Stimulated activated CD8-positive, alpha-beta memory T cell treated with anti-CD3 and anti-CD28 coated beads, Interleukin-4, amount 100 ng/mL, for 4 hours (primary cell): ENCODE results near the gene GPRC5C.

Experiments
- DNase-seq, 2 donors: peaks; one replicate each; pipeline ENCODE4 v3.0.0-alpha.2; 2020; ENCODE audit warnings: low read depth in 2 of 2, low spot score in 1 of 2

GPRC5C gene

DNA sequence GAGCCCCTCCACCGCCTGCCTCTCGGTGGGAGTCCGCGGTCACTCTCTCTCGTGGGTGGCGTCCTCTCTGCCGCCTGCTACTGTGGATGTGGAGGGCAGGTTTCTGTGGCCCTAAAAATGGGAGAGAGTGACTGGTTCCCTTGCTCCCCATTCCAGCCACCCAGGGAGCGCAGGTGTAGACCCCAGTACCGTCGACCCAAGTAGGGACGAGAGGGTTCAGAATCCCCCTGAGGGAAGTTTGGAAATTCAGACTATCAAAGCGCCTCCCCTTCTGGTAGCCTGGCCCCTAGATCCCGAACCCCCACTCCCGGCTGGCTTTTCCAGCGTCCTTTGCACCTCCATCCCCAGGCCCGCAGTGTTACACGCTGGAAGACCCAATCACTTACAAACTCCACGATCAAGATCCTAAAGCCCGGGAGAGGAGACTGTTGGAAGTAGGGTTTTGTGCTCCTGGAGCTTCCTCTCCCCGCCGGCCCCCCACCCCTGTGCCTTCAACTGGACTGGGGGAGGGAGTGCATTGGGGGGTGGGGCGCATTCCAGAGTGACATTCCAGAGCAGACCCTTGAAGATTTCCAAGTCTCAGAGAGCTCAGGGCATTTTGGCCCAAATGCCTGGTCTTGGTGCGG, 991 bp downstream of the GPRC5C start:
- no peak for DNase-seq

DNA sequence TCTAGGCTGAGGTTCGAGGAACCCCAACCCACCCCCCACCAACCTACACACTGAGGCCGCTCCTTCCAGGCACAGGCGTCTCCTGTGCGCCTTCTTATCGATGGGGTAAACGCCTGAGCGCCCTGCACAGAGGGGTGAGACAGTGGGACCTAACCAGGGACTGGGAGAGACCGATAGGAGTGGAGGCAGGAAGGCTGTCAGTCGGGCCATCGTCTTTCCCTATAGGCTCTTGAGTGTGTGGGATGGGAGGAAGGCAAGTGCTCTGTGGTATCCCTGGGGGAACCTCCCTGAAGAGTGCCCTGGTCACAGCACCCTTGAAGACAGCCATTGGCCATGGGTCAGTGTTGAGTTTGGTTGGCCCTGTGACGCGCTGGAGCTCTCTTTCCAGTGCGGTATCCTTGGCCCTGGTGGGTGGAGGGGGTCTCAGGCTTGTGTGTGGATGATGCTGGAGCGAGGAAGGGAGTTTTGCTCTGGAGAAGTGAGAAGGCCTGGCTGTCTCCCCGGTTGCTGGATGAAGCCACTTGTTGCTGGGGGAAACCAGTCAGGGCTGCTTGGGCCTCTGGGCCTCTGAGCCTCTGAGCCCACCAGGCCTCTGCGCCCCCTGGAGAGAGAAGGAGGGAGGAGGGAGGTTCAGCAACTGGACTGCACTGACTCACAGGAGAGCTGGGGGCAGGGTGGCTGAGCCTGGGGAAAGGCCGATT, 1.7 kb downstream of the GPRC5C start:
- DNase-seq = no peak

DNA sequence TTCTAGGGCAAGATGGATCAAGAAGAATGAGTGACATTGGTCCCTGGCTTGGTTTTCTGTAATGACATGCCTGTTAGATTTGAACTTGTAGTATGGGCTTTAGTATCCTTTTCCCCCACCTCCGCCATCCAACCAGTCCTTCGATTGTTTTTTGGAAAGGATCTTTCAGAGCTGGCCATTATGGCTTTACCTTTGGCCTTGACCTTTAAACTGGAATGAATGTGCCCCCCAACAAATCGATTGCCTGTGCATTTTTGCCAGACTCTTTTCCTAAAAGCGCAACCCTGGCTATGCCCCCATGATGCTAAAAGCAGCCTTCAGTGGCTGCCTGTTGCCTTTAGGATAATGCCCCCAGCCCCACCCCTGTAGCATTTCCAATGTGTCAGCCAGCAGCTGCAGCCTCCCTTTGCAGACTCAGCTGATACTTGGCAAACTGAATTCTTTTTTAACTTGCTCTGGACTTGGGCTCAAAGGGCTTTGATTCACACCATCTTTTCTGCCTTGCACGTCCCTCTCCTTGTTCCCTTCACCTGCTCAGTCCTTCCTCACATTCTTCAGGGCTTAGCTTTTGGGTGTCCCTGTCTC, 4.0 kb downstream of the GPRC5C start:
- no peak for DNase-seq

DNA sequence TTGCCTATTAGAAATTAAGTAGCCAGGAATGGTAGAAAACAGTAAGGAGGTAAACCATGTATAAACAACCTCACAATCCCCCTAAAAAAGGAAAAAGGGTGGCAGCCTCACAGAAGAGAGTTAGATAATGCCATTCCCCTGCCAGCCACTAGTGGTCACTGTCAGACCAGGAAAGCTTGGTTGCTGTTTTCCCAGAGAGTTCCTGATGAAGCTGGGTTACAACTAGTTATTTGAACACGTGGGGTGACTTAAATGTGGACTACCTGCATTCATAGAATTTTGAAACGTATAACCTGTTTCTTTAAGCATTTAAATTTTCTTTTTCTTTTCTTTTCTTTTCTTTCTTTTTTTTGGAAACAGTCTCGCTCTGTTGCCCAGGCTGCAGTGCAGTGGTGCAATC, 5.8 kb downstream of the GPRC5C start:
- no peak for DNase-seq

DNA sequence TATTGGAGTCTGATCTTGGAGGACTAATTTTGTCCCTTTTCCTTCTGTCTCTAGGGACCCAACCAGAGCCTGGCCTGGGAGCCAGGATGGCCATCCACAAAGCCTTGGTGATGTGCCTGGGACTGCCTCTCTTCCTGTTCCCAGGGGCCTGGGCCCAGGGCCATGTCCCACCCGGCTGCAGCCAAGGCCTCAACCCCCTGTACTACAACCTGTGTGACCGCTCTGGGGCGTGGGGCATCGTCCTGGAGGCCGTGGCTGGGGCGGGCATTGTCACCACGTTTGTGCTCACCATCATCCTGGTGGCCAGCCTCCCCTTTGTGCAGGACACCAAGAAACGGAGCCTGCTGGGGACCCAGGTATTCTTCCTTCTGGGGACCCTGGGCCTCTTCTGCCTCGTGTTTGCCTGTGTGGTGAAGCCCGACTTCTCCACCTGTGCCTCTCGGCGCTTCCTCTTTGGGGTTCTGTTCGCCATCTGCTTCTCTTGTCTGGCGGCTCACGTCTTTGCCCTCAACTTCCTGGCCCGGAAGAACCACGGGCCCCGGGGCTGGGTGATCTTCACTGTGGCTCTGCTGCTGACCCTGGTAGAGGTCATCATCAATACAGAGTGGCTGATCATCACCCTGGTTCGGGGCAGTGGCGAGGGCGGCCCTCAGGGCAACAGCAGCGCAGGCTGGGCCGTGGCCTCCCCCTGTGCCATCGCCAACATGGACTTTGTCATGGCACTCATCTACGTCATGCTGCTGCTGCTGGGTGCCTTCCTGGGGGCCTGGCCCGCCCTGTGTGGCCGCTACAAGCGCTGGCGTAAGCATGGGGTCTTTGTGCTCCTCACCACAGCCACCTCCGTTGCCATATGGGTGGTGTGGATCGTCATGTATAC, 8.0 kb downstream of the GPRC5C start:
- DNase-seq = no peak

DNA sequence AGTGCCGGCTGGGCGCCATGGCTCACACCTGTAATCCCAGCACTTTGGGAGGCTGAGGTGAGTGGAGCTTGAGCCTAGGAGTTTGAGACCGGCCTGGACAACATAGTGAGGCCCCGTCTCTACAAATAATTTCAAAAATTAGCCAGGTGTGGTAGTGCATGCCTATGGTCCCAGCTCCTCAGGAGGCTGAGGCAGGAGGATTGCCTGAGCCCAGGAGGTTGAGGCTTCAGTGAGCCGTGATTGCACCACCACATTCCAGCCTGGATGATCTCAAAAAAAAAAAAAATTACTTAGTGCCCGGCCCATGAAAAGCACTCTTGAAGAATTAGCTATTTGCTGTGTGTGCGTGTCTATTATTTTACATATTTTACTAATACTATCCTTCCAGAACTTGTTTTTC, 9.6 kb downstream of the GPRC5C start:
- DNase-seq = no peak

DNA sequence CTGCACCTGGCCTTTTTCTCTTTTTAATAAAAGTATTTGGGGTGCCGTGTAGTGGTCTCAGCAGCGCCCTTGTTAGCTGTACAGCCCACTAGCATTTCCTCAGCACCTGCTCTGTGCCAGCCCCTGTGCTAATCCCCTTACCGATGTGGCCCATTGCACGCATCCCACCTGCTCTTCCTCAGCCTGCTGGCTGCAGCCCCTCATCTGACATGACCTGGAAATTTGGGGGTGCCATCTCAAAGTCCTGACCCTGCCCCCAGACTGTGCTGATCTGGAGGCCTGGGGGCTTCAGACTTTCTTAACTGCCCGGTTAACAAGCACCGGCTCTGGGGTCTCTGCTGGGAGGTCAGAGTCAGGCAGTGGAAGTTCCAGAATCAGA, 10.4 kb downstream of the GPRC5C start:
- DNase-seq = no peak

DNA sequence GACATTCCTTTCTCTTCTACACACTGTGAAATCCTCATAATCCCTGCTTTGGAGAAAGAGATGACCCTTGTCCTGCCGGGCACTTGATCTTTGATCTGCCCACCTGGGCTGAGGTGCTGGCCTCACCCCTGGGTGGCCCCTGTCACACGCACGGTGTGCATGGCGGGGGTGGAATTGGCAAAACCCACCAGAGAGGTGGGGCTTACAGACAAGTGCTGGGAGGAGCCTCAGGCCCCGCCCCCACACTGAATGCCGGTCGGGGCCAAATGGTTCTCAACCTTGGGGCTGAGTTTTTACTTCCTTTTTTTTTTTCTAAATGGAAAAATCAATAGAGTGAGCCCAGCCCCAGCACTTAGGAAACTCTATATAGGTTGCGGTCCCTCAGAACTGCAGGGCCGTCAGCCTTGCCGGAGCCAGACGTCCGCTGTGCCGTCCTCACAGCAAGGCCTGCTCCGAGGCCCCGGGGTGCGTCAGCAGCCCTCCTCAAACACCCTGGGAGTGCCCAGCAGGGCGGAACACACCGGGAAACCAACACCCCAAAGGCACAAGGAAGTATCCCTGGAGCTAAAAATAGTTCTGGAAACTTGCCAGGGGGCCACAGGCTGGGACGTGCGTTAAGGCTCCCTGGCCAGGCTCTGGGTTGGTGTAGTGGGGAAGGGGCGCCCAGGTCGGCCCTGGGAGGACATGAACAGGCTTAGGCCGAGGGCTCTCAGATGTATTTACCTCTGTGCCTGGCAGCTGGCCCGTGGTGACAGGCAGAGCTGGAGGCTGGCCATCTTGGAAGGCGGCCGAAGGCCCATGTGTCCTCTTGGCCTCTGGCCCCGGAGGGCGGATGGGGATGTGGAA, 11.0 kb downstream of the GPRC5C start:
- DNase-seq = no peak

DNA sequence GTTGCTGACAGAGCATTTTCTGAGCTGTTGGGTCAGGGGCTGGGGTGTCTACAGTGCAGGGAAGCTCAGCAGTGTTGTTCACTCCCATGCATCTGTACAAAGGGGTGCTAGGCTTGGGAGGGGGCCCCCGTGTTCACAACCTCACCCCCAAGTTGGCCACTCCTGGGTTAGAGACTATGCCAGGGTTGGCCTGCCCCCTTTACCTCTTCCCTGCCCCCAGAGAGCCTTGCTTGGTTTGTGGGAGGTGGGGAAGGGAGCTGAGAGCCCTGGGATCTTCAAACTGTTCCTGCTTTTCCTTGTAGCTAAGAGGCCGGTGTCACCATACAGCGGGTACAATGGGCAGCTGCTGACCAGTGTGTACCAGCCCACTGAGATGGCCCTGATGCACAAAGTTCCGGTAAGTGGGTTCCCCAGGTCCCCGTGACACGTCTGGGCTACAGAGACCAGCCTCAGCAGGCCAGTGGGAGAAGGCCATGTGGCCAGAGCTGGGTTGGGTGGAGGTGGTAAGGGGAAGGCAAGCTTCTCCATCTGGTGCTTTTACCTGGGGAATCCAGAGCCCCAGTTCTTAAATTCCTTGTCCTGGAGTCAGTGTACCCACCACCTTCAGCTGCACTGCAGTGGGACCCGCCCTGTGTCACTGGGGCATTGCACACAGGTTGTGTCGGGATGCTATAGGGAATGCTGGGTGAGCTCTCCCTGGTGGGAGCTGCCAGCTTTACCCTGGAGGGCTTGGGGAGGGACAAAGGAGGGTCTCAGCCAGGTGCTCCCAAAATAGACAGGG, 11.8 kb downstream of the GPRC5C start:
- DNase-seq = no peak

DNA sequence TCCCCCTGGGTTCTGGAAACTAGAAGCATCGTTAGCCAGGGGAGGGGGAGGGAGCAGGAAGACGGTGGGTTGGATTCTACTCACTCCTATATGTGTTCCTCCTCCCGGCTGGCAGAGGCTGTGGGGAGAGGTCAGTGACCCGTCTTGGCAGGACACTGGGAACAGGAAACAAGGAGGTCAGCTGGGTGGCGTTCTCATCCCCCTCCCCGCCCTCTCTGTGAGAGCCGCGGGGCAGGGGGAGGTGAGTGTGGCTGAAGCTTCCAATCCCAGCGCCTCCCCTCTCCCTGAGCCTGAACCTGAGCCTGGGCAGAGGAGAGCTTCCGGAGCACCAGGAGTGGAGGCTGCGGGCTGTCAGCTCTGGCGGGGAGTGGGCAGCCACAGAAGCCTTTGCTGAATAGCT, 12.5 kb downstream of the GPRC5C start:
- no peak for DNase-seq

DNA sequence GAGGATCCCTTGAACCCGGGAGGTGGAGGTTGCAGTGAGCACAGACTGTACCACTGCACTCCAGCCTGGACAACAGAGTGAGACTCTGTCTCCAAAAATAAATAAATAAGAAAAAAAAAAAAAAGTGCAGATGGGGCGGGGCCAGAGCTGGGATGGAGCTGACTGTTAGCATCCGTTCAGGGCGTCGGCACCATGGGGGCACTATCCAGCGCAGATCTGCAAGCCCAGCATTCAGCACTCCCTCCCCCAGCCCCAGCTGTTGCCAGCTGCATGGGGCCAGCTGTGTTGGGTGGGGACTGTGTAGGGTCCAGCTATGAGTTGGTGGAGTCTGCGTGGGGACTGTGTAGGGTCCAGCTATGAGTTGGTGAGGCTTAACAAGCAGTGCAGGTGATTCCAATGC, 13.3 kb downstream of the GPRC5C start:
- DNase-seq = no peak

DNA sequence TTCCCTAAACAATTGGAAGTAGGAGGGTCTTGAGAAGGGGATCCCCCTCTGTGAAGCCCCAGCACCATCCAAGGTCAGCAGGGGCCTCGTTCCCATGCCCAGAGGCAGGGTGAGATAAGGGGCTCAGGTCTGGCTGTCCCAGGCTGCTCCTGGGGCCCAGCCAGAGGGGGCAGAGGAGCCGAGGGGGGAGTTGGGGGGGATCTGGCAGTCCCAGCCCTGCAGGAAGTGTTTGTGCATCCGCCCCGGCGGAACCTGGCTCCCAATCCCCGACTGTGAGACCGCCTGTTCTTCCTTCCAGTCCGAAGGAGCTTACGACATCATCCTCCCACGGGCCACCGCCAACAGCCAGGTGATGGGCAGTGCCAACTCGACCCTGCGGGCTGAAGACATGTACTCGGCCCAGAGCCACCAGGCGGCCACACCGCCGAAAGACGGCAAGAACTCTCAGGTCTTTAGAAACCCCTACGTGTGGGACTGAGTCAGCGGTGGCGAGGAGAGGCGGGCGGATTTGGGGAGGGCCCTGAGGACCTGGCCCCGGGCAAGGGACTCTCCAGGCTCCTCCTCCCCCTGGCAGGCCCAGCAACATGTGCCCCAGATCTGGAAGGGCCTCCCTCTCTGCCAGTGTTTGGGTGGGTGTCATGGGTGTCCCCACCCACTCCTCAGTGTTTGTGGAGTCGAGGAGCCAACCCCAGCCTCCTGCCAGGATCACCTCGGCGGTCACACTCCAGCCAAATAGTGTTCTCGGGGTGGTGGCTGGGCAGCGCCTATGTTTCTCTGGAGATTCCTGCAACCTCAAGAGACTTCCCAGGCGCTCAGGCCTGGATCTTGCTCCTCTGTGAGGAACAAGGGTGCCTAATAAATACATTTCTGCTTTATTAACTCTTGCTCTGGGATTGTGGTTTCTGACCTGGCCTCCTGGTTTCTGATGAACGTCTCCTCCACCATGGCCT, 14.9 kb downstream of the GPRC5C start:
- no peak for DNase-seq

DNA sequence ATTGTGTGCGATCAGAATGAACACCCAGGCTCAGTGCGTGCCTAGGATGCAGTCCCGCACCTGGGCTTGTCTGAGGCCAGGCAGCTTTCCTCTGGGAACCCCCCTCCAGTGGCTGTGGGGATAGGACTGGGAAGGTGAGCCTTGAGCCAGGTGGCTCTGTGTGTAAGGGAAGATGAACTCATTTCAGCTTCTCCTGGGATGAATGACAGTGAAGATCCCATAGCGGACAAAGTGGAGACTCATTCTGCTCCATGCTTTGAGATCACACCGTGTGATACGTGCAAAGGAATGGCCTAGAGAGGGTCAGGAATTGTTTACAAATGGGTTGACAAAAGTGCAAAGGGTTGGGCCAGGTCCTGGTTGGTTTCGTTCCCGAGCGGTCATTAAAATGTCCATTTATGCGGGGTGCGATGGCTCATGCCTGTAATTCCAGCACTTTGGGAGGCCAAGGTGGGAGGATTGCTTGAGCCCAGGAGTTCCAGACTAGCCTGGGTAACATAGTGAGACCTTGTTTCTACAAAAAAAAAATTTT, 15.8 kb downstream of the GPRC5C start:
- DNase-seq = no peak

DNA sequence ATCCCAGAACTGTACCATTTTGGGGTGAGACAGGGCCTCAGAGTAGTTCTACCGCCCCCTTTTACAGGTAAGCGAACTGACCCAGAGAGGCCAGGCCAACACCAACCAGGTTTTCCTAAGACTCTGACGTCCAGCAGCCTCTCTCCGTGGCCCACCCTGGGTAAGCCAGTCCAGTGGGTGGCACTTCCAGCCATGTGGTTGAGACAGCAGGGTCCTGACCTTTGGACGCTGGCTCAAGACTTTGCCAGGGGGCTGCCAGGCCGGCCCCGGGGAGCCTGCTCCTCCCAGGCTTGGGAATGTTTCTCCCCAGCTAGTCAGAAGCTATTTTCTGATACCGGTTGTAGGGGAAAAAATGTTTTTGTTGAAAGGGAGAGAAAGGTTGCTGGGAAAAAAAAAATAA, 16.9 kb downstream of the GPRC5C start:
- DNase-seq = no peak

DNA sequence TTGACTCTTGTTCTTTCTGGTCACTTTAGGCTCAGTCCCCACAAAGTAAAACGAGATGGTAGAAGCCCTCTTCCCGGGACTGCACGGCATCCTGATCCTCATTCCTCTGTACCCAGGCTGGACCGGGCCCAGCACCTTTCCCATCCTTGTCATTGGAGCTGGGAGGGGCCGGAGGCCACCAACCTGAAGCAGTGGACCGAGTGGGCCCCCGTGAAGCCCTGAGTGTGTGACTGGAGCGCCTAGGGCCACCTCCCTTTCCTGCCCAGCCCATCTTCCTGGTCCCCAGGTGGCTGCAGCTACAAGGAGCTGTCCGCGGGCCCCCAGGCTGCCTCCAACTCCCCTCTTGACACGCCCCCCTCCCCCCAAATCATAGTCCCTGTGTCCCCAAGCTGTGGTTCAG, 17.4 kb downstream of the GPRC5C start:
- DNase-seq = no peak

DNA sequence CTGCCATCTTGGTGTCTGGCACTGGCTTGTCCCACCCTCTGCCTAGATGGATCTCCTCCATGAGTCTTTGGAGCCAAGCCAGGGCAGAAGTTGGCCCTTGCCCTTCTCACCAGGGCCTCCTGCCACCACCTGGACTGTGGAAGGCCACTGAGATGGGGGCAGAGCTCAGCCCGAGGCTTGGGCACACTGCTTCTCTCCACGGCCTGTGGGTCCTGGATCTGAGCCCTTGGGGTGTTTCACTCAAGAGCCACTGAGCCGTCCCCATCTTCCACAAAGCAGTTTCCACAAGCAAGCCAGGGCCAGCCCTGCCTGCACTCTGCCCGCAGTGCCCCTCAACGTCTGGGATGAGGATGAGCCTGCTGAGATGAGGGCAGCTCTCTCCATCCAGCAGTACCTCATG, 17.9 kb downstream of the GPRC5C start:
- DNase-seq = no peak

DNA sequence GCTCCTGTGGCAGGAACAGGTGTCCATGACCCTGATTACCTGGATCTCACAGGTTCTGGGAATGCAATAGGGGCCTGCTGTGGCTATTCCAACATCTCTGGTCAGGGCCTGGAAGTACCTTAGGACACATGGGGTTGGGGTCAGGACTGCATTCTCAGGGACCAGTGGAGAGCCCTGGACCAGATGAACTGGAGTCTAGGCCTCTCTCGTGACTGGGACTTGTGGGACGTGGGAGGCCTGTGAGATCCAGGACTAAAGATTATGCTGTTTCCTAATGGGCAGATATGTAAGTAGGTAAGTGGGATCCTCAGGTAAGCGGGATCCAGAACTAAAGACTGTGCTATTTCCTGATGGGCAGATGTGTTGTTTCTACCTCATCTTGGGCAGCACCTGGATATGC, 18.3 kb downstream of the GPRC5C start:
- no peak for DNase-seq

DNA sequence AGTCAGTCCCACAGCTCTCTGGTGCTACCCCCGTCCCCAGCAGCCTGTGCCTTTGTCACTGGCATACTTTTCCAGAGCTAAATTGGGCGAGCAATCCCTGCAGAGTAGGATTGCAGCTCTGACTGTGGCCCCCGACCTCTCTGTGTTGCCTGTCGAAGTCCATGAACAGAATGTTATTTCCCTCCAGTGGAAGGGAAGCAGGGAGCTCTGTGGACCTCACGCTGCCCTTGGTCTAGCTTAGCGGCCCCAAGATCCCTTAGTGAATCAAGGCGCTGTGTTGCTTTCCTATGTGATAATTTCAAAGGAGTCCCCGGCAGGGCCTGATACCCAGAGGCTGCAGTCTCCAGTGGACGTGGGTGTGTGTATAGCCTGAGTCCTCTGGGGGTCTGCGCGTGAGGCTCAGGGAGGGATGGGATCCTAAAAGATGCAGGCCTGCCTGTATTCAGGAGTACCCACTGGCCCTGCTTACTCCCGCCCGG, 19.1 kb downstream of the GPRC5C start:
- DNase-seq = no peak

DNA sequence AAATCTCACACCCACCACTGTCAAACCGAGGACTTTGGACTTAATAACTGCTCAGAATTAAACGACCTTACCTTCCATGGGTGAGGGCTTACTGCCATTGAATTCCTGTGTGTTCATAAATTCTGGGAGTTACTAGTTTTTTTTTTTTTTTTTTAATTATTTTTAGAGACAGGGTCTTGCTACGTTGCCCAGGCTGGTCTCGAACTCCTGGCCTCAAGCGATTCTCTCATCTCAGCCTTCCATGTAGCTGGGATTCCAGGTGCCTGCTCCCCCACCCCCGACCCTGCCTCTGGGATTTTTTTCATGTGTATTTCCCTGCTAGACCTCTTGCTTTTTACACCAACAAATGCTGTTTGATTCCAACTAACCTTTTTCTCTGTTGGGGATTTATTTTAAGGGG, 19.7 kb downstream of the GPRC5C start:
- DNase-seq = no peak
